Measurements from ENCODE around the gene CCNL1. TPM values are rescaled to one million over a fixed set of nuclear protein-coding genes. Genes with fewer than 3 reads are reported as not detected.
"Not testable (repeated sequence)": the region's sequence is repeated elsewhere in the genome, so short reads cannot be mapped to it uniquely, and the experiment has no call there.

CCNL1 gene
- total RNA-seq, 4 donors from 2014 or later = 378 to 875 (median 605) TPM

DNA sequence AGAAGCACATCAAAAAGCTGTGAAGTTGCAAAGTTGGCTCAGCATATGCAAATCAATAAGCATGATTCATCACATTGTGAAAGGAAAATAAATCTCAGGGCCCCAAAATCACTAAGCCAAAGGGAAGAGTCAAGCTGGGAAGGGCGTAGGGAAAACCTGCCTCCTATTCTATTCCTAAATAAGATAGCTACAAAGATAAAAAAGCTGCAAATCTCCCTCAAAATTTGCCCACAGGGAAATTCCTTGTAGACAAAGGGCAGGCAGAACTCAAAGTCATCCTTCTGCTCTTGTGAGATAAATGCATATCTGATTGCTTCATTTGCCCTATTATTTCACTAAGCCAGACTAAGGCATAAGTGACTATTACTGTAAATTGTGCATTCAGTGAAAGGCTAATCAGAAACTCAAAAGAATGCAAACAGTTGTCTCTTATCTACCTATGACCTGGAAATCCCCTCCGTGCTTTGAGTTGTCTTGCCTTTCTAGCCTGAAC, 30.5 kb upstream of the CCNL1 start:
- ATAC-seq (ENCODE audit: low FRiP score) (no peak), DNase-seq (ENCODE audit: low spot score) (no peak)
- TF ChIP-seq, protein P1, sequence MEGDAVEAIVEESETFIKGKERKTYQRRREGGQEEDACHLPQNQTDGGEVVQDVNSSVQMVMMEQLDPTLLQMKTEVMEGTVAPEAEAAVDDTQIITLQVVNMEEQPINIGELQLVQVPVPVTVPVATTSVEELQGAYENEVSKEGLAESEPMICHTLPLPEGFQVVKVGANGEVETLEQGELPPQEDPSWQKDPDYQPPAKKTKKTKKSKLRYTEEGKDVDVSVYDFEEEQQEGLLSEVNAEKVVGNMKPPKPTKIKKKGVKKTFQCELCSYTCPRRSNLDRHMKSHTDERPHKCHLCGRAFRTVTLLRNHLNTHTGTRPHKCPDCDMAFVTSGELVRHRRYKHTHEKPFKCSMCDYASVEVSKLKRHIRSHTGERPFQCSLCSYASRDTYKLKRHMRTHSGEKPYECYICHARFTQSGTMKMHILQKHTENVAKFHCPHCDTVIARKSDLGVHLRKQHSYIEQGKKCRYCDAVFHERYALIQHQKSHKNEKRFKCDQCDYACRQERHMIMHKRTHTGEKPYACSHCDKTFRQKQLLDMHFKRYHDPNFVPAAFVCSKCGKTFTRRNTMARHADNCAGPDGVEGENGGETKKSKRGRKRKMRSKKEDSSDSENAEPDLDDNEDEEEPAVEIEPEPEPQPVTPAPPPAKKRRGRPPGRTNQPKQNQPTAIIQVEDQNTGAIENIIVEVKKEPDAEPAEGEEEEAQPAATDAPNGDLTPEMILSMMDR (IDR thresholded peaks at IDR 0.05) = no peak

DNA sequence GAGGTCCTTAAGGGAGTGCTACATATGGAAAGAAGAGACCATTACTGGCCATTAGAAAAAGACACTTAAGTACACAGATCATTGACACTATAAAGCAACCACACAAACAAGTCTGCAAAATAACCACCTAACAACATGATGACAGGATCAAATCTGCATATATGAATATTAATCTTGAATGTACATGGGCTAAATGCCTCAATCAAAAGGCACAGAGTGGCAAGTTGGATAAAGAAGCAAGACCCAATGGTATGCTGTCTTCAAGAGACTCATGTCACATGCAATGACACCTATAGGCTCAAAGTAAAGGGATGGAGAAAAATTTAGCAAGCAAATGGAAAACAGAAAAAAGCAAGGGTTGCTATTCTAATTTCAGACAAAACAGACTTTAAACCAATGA, 28.4 kb upstream of the CCNL1 start:
- TF ChIP-seq, protein P1 (IDR thresholded peaks at IDR 0.05) = no peak
- ATAC-seq (ENCODE audit: low FRiP score) = no peak

DNA sequence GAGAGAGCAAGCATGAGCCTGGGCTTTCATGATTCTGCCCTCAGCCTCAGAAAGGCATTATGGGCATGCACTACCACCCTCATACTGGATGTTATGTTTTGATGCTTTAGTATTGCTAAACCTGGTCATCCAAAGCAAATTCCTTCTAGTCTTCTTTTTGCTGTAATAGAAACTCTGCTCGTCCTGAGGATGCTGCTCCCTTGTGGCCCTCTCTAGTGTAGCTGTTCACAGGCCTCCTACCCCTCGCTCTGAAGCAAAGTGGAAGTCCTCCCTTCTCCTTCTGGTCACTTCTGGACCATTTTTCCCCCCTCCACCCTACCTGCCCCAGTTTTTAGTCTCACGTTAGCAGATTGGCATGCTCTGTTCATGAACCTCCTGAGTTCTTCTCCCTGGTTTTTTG, 22.9 kb upstream of the CCNL1 start:
- ATAC-seq (ENCODE audit: low FRiP score) (no peak), DNase-seq (ENCODE audit: low spot score) (no peak)
- TF ChIP-seq, protein P1 (IDR thresholded peaks at IDR 0.05) = no peak

More for the DNA sequence above, 28.4 kb upstream of the CCNL1 start:
- DNase-seq (ENCODE audit: low spot score) = no peak

DNA sequence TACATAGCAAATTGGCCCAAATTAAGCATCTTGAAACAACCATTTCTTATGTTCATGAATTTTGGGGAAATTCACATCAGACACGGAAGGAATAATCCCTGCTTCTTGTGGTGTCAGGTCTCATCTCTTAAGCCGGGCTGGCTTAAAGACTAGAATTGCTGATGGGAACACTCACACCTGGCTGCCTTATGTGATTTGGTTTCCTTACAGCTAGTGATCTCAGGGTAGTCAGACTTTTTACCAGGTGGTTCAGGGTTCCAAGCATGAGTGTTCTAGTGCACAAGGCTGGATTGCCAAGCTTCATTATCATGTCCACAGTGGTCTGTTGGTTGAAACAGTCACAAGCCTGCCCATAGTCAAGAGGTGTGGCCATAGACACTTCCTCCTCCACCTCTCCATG, 20.3 kb upstream of the CCNL1 start:
- TF ChIP-seq, protein P1 (IDR thresholded peaks at IDR 0.05) = no peak
- no peak for ATAC-seq (ENCODE audit: low FRiP score)
- DNase-seq (ENCODE audit: low spot score) = no peak

DNA sequence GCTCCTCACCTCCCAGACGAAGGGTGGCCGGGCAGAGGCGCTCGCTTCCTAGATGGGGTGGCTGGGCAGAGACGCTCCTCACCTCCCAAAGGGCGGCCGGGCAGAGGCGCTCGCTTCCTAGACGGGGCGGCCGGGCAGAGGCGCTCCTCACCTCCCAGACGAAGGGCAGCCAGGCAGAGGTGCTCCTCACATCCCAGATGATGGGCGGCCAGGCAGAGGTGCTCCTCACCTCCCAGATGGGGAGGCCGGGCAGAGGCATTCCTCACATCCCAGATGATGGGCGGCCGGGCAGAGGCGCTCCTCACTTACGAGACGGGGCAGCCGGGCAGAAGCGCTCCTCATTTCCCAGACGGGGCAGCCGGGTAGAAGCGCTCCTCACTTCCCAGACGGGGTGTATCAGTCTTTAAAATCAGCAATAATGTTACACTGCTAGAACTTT, 19.4 kb upstream of the CCNL1 start:
- no peak for DNase-seq (ENCODE audit: low spot score)
- TF ChIP-seq, protein P1 (IDR thresholded peaks at IDR 0.05) = no peak
- no peak for ATAC-seq (ENCODE audit: low FRiP score)

DNA sequence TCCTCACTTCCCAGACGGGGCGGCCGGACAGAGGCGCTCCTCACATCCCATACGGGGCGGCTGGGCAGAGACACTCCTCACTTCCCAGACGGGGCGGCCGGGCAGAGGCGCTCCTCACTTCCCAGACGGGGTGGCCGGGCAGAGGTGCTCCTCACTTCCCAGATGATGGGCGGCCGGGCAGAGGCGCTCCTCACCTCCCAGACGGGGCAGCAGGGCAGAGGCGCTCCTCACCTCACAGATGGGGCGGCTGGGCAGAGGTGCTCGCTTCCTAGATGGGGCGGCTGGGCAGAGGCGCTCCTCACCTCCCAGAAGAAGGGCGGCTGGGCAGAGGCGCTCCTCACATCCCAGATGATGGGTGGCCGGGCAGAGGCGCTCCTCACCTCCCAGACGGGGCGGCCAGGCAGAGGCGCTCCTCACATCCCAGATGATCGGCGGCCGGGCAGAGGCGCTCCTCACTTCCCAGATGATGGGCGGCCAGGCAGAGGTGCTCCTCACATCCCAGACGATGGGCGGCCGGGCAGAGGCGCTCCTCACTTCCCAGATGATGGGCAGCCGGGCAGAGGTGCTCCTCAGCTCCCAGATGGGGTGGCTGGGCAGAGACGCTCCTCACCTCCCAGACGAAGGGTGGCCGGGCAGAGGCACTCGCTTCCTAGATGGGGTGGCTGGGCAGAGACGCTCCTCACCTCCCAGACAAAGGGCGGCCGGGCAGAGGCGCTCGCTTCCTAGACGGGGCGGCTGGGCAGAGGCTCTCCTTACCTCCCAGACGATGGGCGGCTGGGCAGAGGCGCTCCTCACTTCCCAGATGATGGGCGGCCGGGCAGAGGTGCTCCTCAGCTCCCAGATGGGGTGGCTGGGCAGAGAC, 18.8 kb upstream of the CCNL1 start:
- not testable (repeated sequence) for ATAC-seq (ENCODE audit: low FRiP score); DNase-seq (ENCODE audit: low spot score)

DNA sequence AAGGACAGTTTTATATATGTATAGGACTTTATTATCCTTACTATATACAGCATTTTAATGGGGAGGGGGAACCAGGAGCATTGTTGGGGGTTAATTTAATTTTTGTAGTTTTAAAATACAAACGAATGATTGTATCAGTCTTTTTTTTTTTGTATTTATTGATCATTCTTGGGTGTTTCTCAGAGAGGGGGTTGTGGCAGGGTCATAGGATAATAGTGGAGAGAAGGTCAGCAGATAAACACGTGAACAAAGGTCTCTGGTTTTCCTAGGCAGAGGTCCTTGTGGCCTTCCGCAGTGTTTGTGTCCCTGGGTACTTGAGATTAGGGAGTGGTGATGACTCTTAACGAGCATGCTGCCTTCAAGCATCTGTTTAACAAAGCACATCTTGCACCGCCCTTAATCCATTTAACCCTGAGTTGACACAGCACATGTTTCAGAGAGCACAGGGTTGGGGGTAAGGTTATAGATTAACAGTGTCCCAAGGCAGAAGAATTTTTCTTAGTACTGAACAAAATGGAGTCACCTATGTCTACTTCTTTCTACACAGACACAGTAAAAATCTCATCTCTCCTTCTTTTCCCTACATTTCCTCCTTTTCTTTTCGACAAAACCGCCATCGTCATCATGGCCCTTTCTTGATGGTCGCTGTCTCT, 18.0 kb upstream of the CCNL1 start:
- DNase-seq (ENCODE audit: low spot score); ATAC-seq (ENCODE audit: low FRiP score): not testable (repeated sequence)

DNA sequence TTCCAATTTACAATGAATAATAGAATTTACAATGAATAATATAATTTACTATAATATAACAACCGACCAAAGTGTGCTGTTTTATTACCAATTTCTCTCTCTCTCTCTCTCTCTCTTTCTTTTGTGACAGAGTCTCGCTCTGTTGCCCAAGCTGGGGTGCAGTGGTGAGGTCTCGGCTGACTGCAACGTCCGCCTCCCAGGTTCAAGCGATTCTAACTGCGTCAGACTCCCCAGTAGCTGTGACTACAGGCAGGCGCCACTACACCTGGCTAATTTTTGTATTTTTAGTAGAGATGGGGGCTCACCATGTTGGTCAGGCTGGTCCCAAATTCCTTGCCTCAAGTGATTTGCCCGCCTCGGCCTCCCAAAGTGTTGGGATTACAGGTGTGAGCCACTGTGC, 17.0 kb upstream of the CCNL1 start:
- ATAC-seq (ENCODE audit: low FRiP score) = no peak
- no peak for DNase-seq (ENCODE audit: low spot score)
- TF ChIP-seq, protein P1 (IDR thresholded peaks at IDR 0.05) = no peak

Data from omental fat pad (tissue), 4 donors.